Right cardiac atrium (tissue), 5 donors: ENCODE data around the gene DUSP14. TPM values are rescaled to one million over a fixed set of nuclear protein-coding genes. Genes with fewer than 3 reads are reported as not detected.

ENCODE experiments used
- ATAC-seq, 2 donors: fragments of 200-7000 bp; cut with Tn5 transposase; one replicate each; pipeline versions ENCODE4 v1.8.0 to v1.9.1; 2020; ENCODE audit warnings: moderate library complexity in 2 of 2, mild to moderate bottlenecking in 1 of 2
- DNase-seq, 3 donors: peaks; one replicate each; pipeline ENCODE4 v3.0.0-alpha.2; 2020
- H3K27ac ChIP-seq: one replicate; pipeline ENCODE4 v1.5.1; 2013; ENCODE audit warnings: mild to moderate bottlenecking, low read length, control low read depth, moderate library complexity
- H3K27me3 ChIP-seq: one replicate; pipeline ENCODE4 v1.6.1; 2013; ENCODE audit not compliant: control insufficient read depth, insufficient read depth
- H3K4me1 ChIP-seq: one replicate; pipeline ENCODE4 v1.6.1; 2013; ENCODE audit warnings: low read length; ENCODE audit not compliant: control insufficient read depth, insufficient read depth
- H3K4me3 ChIP-seq: one replicate; pipeline ENCODE4 v1.5.1; 2013; ENCODE audit warnings: low read length, control low read depth
- H3K9me3 ChIP-seq: one replicate; pipeline ENCODE4 v1.6.1; 2013; ENCODE audit warnings: low read length; ENCODE audit not compliant: control insufficient read depth
- WGBS: extraction: QIAGEN DNeasy Blood & Tissue Kit; methylation state at CpG from one replicate; pipeline ENCODE4 v1.1.7; 2013; 5-methylcytosine and 5-hydroxymethylcytosine counted together
- intact Hi-C, 4 donors: fragments of 100-400 bp; cut with DNase I; formaldehyde crosslinking; loops; one replicate each; pipeline versions ENCODE4 v1.11.0 to v1.14.0; 2022 to 2023
- polyA plus RNA-seq: library from polyadenylated mRNA; stranded (reverse); fragments of 200-250 nt; gene quantifications from one replicate; pipeline ENCODE4 v1.2.3, GENCODE V29; 2013
- total RNA-seq, 4 donors: library from RNA; stranded (reverse); fragmentation: NEBNext Ultra II Directional; extraction: Animal tissue kit (Norgen Biotek cat#: 25700); gene quantifications; one replicate each; pipeline ENCODE4 v1.2.1, GENCODE V29; 2021
- donor health status: healthy with polysubstance abuse.
- donor health status: DM: no; HTN: yes; CAD: no.
- donor health status: DM: no; HTN: no; CAD: no.
- donor health status: DM: no; HTN: yes; CAD: no; lungs with severe emphysema.
- donor health status: DM: yes; HTN: yes; CAD: no.

Gene DUSP14
- total and polyA plus RNA-seq, 5 donors, result 16.7 to 20.1 (median 18.1) TPM

- H3K27me3 ChIP-seq, result no peaks in the 10 kb centered on the region
- H3K9me3 ChIP-seq, result no peaks in the 10 kb centered on the region
- intact Hi-C loops, result no loop called here
- no peaks in the 10 kb centered on the region for H3K4me1 ChIP-seq
- WGBS, result 66% methylated on average over 6 of the region's 6 CpGs
- ATAC-seq (no peak), DNase-seq (no peak)
- H3K27ac ChIP-seq, result no peak overlapping the region
- H3K4me3 ChIP-seq, result no peak overlapping the region
These were observed 26.5 kb downstream of the DUSP14 start for GRCh38 chr17:37516127-37516571.

GRCh38 chr17:37517881-37518280 is 28.2 kb downstream of the DUSP14 start:
- DNase-seq (no peak), ATAC-seq (no peak)
- 93% methylated on average over 4 of the region's 4 CpGs for WGBS
- H3K4me3 ChIP-seq, result no peak overlapping the region
- H3K4me1 ChIP-seq, result no peaks in the 10 kb centered on the region
- H3K27me3 ChIP-seq, result no peaks in the 10 kb centered on the region
- no peak overlapping the region for H3K27ac ChIP-seq
- intact Hi-C loops, result no loop called here
- no peaks in the 10 kb centered on the region for H3K9me3 ChIP-seq

GRCh38 chr17:37518826-37519225 is 29.1 kb downstream of the DUSP14 start:
- DNase-seq (no peak), ATAC-seq (peak in 1 of 2 donors; percentile 31)
- Histone ChIP-seq H3K4me3 (no peak overlapping the region), H3K27me3 (no peaks in the 10 kb centered on the region), H3K27ac (no peak overlapping the region), H3K9me3 (no peaks in the 10 kb centered on the region), H3K4me1 (no peaks in the 10 kb centered on the region)
- intact Hi-C loops, result no loop called here
- 73% methylated on average over 8 of the region's 8 CpGs for WGBS

GRCh38 chr17:37519251-37519985 is 29.7 kb downstream of the DUSP14 start:
- no peak for DNase-seq
- H3K27me3 ChIP-seq, result no peaks in the 10 kb centered on the region
- H3K4me1 ChIP-seq, result no peaks in the 10 kb centered on the region
- ATAC-seq, result no peak
- H3K27ac ChIP-seq, result no peak overlapping the region
- no peak overlapping the region for H3K4me3 ChIP-seq
- WGBS, result 67% methylated on average over 5 of the region's 5 CpGs
- intact Hi-C loops, result no loop called here
- no peaks in the 10 kb centered on the region for H3K9me3 ChIP-seq

- Histone ChIP-seq H3K27ac (no peak overlapping the region), H3K4me3 (no peak overlapping the region), H3K9me3 (no peaks in the 10 kb centered on the region), H3K4me1 (no peaks in the 10 kb centered on the region), H3K27me3 (no peaks in the 10 kb centered on the region)
- ATAC-seq (no peak), DNase-seq (no peak)
- WGBS, result 86% methylated on average over 8 of the region's 8 CpGs
- intact Hi-C loops, result no loop called here
These were observed 30.5 kb downstream of the DUSP14 start for GRCh38 chr17:37520174-37520573.

GRCh38 chr17:37521821-37522220 is 32.1 kb downstream of the DUSP14 start:
- DNase-seq (no peak), ATAC-seq (no peak)
- no peaks in the 10 kb centered on the region for H3K9me3 ChIP-seq
- no peak overlapping the region for H3K27ac ChIP-seq
- no peaks in the 10 kb centered on the region for H3K27me3 ChIP-seq
- intact Hi-C loops, result no loop called here
- no peak overlapping the region for H3K4me3 ChIP-seq
- 85% methylated on average over 5 of the region's 5 CpGs for WGBS
- no peaks in the 10 kb centered on the region for H3K4me1 ChIP-seq

- no peaks in the 10 kb centered on the region for H3K9me3 ChIP-seq
- H3K27me3 ChIP-seq, result no peaks in the 10 kb centered on the region
- WGBS, result 60% methylated on average over 8 of the region's 8 CpGs
- DNase-seq (no peak), ATAC-seq (no peak)
- no peak overlapping the region for H3K27ac ChIP-seq
- no peak overlapping the region for H3K4me3 ChIP-seq
- H3K4me1 ChIP-seq, result no peaks in the 10 kb centered on the region
- intact Hi-C loops, result no loop called here
These were observed 34.1 kb downstream of the DUSP14 start for GRCh38 chr17:37523715-37524219.

- intact Hi-C loops, result no loop called here
- no peaks in the 10 kb centered on the region for H3K9me3 ChIP-seq
- DNase-seq (no peak), ATAC-seq (peak; percentile 55 to 61)
- WGBS, result 51% methylated on average over 5 of the region's 5 CpGs
- H3K4me3 ChIP-seq, result no peak overlapping the region
- H3K4me1 ChIP-seq, result no peaks in the 10 kb centered on the region
- H3K27me3 ChIP-seq, result no peaks in the 10 kb centered on the region
- no peak overlapping the region for H3K27ac ChIP-seq
These were observed 37.7 kb downstream of the DUSP14 start for GRCh38 chr17:37527249-37527851.

- Histone ChIP-seq H3K27ac (no peak overlapping the region), H3K27me3 (no peaks in the 10 kb centered on the region), H3K9me3 (no peaks in the 10 kb centered on the region), H3K4me1 (no peaks in the 10 kb centered on the region), H3K4me3 (no peak overlapping the region)
- intact Hi-C loops, result no loop called here
- DNase-seq, result no peak
- ATAC-seq, result no peak
- WGBS, result 89% methylated on average over 4 of the region's 4 CpGs
These were observed 40.7 kb downstream of the DUSP14 start for GRCh38 chr17:37530420-37530819.

- WGBS, result 84% methylated on average over 3 of the region's 3 CpGs
These were observed 43.1 kb downstream of the DUSP14 start for GRCh38 chr17:37532756-37533155.

GRCh38 chr17:37535906-37536305 is 46.2 kb downstream of the DUSP14 start:
- H3K9me3 ChIP-seq, result no peaks in the 10 kb centered on the region
- intact Hi-C loops, result no loop called here
- no peak for DNase-seq
- WGBS, result 86% methylated on average over 5 of the region's 5 CpGs
- no peaks in the 10 kb centered on the region for H3K4me1 ChIP-seq
- no peaks in the 10 kb centered on the region for H3K27me3 ChIP-seq
- H3K4me3 ChIP-seq, result no peak overlapping the region
- no peak for ATAC-seq
- no peak overlapping the region for H3K27ac ChIP-seq

More at GRCh38 chr17:37532756-37533155, 43.1 kb downstream of the DUSP14 start:
- Histone ChIP-seq H3K9me3 (no peaks in the 10 kb centered on the region), H3K4me3 (no peak overlapping the region), H3K4me1 (no peaks in the 10 kb centered on the region), H3K27ac (no peak overlapping the region), H3K27me3 (no peaks in the 10 kb centered on the region)
- ATAC-seq (no peak), DNase-seq (no peak)
- intact Hi-C loops, result no loop called here
